DND-41 (cell line): Measurements from ENCODE around the gene MEGF11.

Experiments
- EZH2 ChIP-seq: IDR thresholded peaks from 3 replicates; pipeline ENCODE4 v1.6.1; 2012; ENCODE audit warnings: borderline replicate concordance, low read depth, mild to moderate bottlenecking, moderate library complexity, low read length, inconsistent platforms; ENCODE audit not compliant: severe bottlenecking
- TF ChIP-seq, protein P1 (sequence below): IDR thresholded peaks from 2 replicates; pipeline ENCODE4 v1.5.1; 2012; ENCODE audit warnings: borderline replicate concordance, low read length, moderate library complexity, mild to moderate bottlenecking; ENCODE audit not compliant: poor library complexity, severe bottlenecking; ENCODE audit errors: extremely low read depth

DNA sequence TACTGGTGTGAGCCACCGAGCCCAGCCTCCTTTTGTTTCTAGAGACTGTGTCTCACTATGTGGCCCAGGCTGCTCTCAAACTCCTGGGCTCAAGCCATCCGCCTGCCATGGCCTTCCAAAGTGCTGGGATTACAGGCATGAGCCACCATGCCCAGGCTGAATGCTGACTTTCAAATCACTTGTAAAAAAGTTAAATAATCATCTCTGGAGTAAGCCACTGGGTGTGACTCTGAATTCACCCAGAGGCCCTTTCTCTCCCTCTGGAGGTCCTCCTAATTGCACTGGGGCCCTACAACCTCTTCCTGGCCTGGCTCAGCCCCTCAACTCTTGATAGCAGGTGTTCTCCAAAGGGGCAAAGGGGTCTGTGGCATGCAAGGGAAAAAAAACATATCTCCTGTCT lies 54.8 kb downstream of the MEGF11 start:
- TF ChIP-seq, protein P1, sequence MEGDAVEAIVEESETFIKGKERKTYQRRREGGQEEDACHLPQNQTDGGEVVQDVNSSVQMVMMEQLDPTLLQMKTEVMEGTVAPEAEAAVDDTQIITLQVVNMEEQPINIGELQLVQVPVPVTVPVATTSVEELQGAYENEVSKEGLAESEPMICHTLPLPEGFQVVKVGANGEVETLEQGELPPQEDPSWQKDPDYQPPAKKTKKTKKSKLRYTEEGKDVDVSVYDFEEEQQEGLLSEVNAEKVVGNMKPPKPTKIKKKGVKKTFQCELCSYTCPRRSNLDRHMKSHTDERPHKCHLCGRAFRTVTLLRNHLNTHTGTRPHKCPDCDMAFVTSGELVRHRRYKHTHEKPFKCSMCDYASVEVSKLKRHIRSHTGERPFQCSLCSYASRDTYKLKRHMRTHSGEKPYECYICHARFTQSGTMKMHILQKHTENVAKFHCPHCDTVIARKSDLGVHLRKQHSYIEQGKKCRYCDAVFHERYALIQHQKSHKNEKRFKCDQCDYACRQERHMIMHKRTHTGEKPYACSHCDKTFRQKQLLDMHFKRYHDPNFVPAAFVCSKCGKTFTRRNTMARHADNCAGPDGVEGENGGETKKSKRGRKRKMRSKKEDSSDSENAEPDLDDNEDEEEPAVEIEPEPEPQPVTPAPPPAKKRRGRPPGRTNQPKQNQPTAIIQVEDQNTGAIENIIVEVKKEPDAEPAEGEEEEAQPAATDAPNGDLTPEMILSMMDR: no peak
- no peak for TF ChIP-seq EZH2
